OCI-LY1 (cell line): Measurements from ENCODE around the gene VWA3A.

Experiments
- H2AFZ ChIP-seq: fragments of 200-600 bp; sonication (generic), shearing (Covaris generic); 2 replicates; pipeline ENCODE4 v1.6.0; 2014; ENCODE audit warnings: antibody characterized with exemption, mild to moderate bottlenecking, low read length
- H3F3A ChIP-seq: fragments of 200-600 bp; sonication (generic), shearing (Covaris generic); 2 replicates; pipeline ENCODE4 v1.6.0; 2014; ENCODE audit warnings: mild to moderate bottlenecking, antibody characterized with exemption, low read length, moderate library complexity; ENCODE audit not compliant: insufficient read depth
- H3K27ac ChIP-seq: fragments of 200-600 bp; sonication (generic); 2 replicates; pipeline ENCODE4 v1.5.1; 2014; ENCODE audit warnings: low read length, mixed run types, mild to moderate bottlenecking, low read depth; ENCODE audit not compliant: poor library complexity, severe bottlenecking
- H3K27me3 ChIP-seq: fragments of 200-600 bp; sonication (generic); 2 replicates; pipeline ENCODE4 v1.6.0; 2014; ENCODE audit warnings: antibody characterized with exemption, mild to moderate bottlenecking, low read length, moderate library complexity; ENCODE audit not compliant: insufficient read depth
- H3K36me3 ChIP-seq: fragments of 200-600 bp; sonication (generic); 2 replicates; pipeline ENCODE4 v1.6.1; 2014; ENCODE audit warnings: mild to moderate bottlenecking, antibody characterized with exemption, low read length, moderate library complexity, mixed read lengths; ENCODE audit not compliant: insufficient read depth
- H3K4me1 ChIP-seq: fragments of 200-600 bp; sonication (generic); 2 replicates; pipeline ENCODE4 v1.5.1; 2014; ENCODE audit warnings: mild to moderate bottlenecking, low read length, moderate library complexity; ENCODE audit not compliant: insufficient read depth, severe bottlenecking
- H3K4me2 ChIP-seq: fragments of 200-600 bp; sonication (generic), shearing (Covaris generic); 2 replicates; pipeline ENCODE4 v1.6.1; 2014; ENCODE audit warnings: low read length
- H3K4me3 ChIP-seq: fragments of 200-600 bp; sonication (generic); 2 replicates; pipeline ENCODE4 v1.5.1; 2014; ENCODE audit warnings: low read length, low read depth, mild to moderate bottlenecking, mixed read lengths; ENCODE audit not compliant: poor library complexity, severe bottlenecking
- H3K79me2 ChIP-seq: fragments of 200-600 bp; shearing (Covaris generic); 2 replicates; pipeline ENCODE4 v1.6.1; 2016; ENCODE audit warnings: mixed run types, low read length, mixed read lengths; ENCODE audit not compliant: insufficient read depth
- H3K9ac ChIP-seq: fragments of 200-600 bp; sonication (generic), shearing (Covaris generic); 2 replicates; pipeline ENCODE4 v1.6.1; 2014; ENCODE audit warnings: mild to moderate bottlenecking, low read length, mixed read lengths
- H3K9me2 ChIP-seq: fragments of 200-600 bp; sonication (generic), shearing (Covaris generic); 2 replicates; pipeline ENCODE4 v1.6.1; 2014; ENCODE audit warnings: low read depth, mild to moderate bottlenecking, low read length, mixed read lengths
- H3K9me3 ChIP-seq: fragments of 200-600 bp; shearing (Covaris generic); 2 replicates; pipeline ENCODE4 v1.6.1; 2014; ENCODE audit warnings: low read length, mixed read lengths
- H4K20me1 ChIP-seq: fragments of 200-600 bp; sonication (generic), shearing (Covaris generic); 2 replicates; pipeline ENCODE4 v1.6.0; 2016; ENCODE audit warnings: mild to moderate bottlenecking, low read length; ENCODE audit not compliant: insufficient read depth
- CTCF ChIP-seq: fragments of 200-600 bp; sonication (generic), shearing (Covaris generic); IDR thresholded peaks from 2 replicates; pipeline ENCODE4 v1.5.1; 2017; ENCODE audit warnings: mild to moderate bottlenecking, antibody characterized with exemption, low read length, moderate library complexity, mixed read lengths
- EZH2 ChIP-seq: fragments of 200-600 bp; sonication (generic), shearing (Covaris generic); IDR thresholded peaks from 2 replicates; pipeline ENCODE4 v1.8.0; 2017; ENCODE audit warnings: borderline replicate concordance, mixed run types, mild to moderate bottlenecking, antibody characterized with exemption, low read length, moderate library complexity, mixed read lengths

VWA3A gene

DNA sequence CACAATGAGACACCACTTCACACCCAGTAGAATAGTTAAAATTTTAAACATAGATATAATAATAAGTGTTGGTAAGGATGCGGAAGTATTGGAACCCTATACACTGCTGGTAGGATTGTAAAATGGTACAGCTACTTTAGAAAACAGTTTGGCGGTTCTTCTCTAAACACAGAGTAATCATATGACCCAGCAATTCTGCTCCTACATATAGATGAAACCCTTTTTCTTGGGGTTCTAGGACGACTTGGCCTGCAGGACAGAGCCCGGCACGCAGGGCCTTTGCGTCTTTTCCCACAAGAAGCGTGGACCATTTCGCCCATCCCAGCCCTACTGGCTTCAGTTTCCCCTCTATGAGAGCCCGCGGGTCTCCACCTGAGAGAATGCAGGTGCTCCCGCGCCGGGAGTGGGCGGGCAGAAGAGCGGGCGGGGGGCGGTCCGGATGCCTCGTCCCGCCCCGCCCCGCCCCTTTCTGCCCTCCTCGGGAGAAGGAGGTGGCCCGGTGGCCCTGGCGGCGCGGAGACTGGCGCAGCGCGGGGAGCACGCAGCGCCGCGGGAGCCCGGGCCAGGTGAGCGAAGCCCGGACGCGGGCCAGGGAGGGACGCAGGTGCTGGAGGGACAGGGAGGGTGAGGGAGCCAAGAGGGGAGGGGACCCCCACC, 69.8 kb downstream of the VWA3A start, which contains the start of gene SDR42E2:
Gene SDR42E2 (plus strand): TSS at position 508 of the 657 bp plus-strand sequence. CDS start 3,077 bp downstream, outside the sequence.
- no peaks in the 10 kb centered on the region for H3K4me1 ChIP-seq
- no peaks in the 10 kb centered on the region for H3K9me3 ChIP-seq
- H3K9ac ChIP-seq = no peak within 1 kb of the TSS
- no peaks in the 10 kb centered on the region for H3K79me2 ChIP-seq
- TF ChIP-seq CTCF = no peak
- no peak for TF ChIP-seq EZH2
- H3K27me3 ChIP-seq = no peaks in the 10 kb centered on the region
- no peak within 1 kb of the TSS for H3K4me2 ChIP-seq
- H2AFZ ChIP-seq = no peak within 1 kb of the TSS
- no peak within 1 kb of the TSS for H3K27ac ChIP-seq
- no peaks in the 10 kb centered on the region for H3F3A ChIP-seq
- no peaks in the 10 kb centered on the region for H3K9me2 ChIP-seq
- H3K4me3 ChIP-seq = no peak within 1 kb of the TSS
- no peaks in the 10 kb centered on the region for H4K20me1 ChIP-seq
- H3K36me3 ChIP-seq = no peaks in the 10 kb centered on the region; the same call in 1 of the 2 replicates

DNA sequence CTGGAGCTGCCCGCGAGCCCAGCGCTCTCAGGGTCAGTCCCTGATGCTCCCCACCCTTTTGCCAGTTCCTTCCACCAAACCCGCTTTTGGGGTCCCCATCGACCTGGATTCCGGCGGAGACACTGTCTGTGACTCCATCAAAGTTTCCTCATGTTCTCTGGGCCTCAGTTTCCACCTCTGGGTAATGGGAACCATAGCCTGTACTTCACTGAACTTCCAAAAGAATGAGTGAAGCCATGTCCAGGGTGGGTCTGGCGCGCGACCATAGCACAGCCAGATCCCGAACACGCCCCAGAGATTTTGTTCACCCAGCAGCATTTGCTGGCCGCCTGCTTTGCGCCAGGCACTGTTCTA, 70.3 kb downstream of the VWA3A start:
- Histone ChIP-seq H3K4me3 (no peak overlapping the region), H3K9me2 (no peaks in the 10 kb centered on the region), H3K9ac (no peak overlapping the region), H3K36me3 (no peaks in the 10 kb centered on the region; the same call in 1 of the 2 replicates), H3F3A (no peaks in the 10 kb centered on the region), H2AFZ (no peak overlapping the region), H3K79me2 (no peaks in the 10 kb centered on the region), H3K27me3 (no peaks in the 10 kb centered on the region), H3K4me1 (no peaks in the 10 kb centered on the region), H3K9me3 (no peaks in the 10 kb centered on the region), H4K20me1 (no peaks in the 10 kb centered on the region), H3K4me2 (no peak overlapping the region), H3K27ac (no peak overlapping the region)
- TF ChIP-seq CTCF (no peak), EZH2 (no peak)

DNA sequence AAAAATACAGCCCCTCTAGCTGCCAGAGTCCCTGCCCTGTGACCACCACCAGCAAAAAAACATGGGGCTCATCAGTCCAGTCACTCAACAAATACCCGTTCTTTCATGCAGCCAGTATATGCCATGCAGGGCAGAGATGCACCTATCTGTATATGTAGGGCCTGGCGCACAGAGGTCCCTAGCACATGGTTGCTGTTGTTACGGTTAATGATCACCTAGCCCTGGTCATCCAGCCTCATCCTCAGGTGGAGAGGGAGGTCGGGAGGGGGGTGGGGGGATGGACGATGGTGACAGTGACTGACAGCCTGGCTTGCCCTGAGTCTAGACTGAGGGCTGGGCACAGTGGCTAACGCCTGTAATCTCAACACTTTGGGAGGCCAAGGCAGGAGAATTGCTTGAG, 71.5 kb downstream of the VWA3A start:
- Histone ChIP-seq H3K9me3 (no peaks in the 10 kb centered on the region), H3F3A (no peaks in the 10 kb centered on the region), H3K4me1 (no peaks in the 10 kb centered on the region), H3K4me3 (no peak overlapping the region), H3K4me2 (no peak overlapping the region), H3K9me2 (no peaks in the 10 kb centered on the region), H3K27ac (no peak overlapping the region), H2AFZ (no peak overlapping the region), H3K79me2 (no peaks in the 10 kb centered on the region), H3K36me3 (no peaks in the 10 kb centered on the region; the same call in 1 of the 2 replicates), H3K9ac (no peak overlapping the region), H4K20me1 (no peaks in the 10 kb centered on the region), H3K27me3 (no peaks in the 10 kb centered on the region)
- TF ChIP-seq EZH2 (no peak), CTCF (no peak)
